ENCODE results near the gene NT5M. TPM values are rescaled to one million over a fixed set of nuclear protein-coding genes. Genes with fewer than 3 reads are reported as not detected.

NT5M gene
- total RNA-seq, 1 donor from 2014 or later = 5.8 TPM

DNA sequence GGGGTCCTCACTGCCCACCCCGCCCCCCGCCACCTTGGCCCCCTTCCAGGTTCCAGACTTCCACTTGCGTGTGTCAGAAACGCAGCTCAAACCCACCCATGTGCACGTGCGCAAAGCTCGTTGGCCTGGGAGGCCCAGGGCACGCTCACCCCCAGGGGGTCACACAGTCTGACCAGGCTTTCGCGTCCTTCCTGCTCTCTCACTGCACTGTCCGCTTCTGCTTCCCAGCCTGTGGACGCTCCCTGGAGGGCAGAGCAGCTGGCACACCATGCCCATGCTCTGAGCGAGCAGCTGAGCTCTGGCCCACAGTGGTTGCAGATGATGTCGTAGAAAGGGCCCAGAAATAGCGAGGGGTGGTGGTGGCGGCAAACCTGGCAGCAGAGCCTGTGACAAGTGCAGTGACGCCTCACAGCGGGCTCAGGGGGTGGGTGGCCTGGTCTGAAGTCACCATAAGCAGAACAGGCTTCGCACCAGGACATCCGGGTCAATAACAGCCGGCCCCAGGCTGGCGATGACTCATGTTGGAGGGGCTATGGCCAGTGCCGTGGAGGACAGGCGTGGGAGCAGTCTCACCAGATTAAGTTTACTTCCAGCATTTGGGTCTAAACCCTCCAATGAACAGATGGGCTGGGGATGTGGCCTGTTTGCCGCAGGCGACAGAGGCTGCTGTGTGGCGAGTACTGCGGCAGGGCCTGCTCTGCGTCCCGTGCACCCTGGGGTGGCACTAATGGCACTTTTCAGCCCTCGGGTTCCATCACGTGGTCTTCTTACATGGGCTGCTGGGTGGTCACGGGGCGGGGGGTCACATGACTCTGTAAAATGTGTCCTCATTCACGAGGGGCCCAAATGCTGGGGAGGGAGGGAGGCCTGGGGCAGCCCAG is 49.0 kb downstream of the NT5M start:
- Mint-ChIP-seq H3K4me1 (ENCODE audit: unreplicated experiment) (no peaks in the 10 kb centered on the region), H3K4me3 (ENCODE audit: unreplicated experiment) (no peak overlapping the region), H3K27me3 (ENCODE audit: unreplicated experiment) (peaks cover 1% of the 10 kb centered on the region), H3K9me3 (ENCODE audit: unreplicated experiment) (no peaks in the 10 kb centered on the region), H3K36me3 (ENCODE audit: low read depth, unreplicated experiment) (no peaks in the 10 kb centered on the region), H3K27ac (ENCODE audit: unreplicated experiment) (no peak overlapping the region)
- TF ChIP-seq, protein P1, sequence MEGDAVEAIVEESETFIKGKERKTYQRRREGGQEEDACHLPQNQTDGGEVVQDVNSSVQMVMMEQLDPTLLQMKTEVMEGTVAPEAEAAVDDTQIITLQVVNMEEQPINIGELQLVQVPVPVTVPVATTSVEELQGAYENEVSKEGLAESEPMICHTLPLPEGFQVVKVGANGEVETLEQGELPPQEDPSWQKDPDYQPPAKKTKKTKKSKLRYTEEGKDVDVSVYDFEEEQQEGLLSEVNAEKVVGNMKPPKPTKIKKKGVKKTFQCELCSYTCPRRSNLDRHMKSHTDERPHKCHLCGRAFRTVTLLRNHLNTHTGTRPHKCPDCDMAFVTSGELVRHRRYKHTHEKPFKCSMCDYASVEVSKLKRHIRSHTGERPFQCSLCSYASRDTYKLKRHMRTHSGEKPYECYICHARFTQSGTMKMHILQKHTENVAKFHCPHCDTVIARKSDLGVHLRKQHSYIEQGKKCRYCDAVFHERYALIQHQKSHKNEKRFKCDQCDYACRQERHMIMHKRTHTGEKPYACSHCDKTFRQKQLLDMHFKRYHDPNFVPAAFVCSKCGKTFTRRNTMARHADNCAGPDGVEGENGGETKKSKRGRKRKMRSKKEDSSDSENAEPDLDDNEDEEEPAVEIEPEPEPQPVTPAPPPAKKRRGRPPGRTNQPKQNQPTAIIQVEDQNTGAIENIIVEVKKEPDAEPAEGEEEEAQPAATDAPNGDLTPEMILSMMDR (IDR thresholded peaks at IDR 0.05; ENCODE audit: unreplicated experiment) = no peak
- no peak for DNase-seq (ENCODE audit: low spot score)

- H3K4me3 Mint-ChIP-seq (ENCODE audit: unreplicated experiment) = no peak overlapping the region
- no peaks in the 10 kb centered on the region for H3K36me3 Mint-ChIP-seq (ENCODE audit: low read depth, unreplicated experiment)
- H3K9me3 Mint-ChIP-seq (ENCODE audit: unreplicated experiment) = no peaks in the 10 kb centered on the region
- H3K4me1 Mint-ChIP-seq (ENCODE audit: unreplicated experiment) = no peaks in the 10 kb centered on the region
- H3K27ac Mint-ChIP-seq (ENCODE audit: unreplicated experiment) = no peak overlapping the region
- DNase-seq (ENCODE audit: low spot score) = no peak
- peaks cover 1% of the 10 kb centered on the region for H3K27me3 Mint-ChIP-seq (ENCODE audit: unreplicated experiment)
- TF ChIP-seq, protein P1 (IDR thresholded peaks at IDR 0.05; ENCODE audit: unreplicated experiment) = no peak
Measured at GRCh38 chr17:17352836-17353624, 49.9 kb downstream of the NT5M start.

DNA sequence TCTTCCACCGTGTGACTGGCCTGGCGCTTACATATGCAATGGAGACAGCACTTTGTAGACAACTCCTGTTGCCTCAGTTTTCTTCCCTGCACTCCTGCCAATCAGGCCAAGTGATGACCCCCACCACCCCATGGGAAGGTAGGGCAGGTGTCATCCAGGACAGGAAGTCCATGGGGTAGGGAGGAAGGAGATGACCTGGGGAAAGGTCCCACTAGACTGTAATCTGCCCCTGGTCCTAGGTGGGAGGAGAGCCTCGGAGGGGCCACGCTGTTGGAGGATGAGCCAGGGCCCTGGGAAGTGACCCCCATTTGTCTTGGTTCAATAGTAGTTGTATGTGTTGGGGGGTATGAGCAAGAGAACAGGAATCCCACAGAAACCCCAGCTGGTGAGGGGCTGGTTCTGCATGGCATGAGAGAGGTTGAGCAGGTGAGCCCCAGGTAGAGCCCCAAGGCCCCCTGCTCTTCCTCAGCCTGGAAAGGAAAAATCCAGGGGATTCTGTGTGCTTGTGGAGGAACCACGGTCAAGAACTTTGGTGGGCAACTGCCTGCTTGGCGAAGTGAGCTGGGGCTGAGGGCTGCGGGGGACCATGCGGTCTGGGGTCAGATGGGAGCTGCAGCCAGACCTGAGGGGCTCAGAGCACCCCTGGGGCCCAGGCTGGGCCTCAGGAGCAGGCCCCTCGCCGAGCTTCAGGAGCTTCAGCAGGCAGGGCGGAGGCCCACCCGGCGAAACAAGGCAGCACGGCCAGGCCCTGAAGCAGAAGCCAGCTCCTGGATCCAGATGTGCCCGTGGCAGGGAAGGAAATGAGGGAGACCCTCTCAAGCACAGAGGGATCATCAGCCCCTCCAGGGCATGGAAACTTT is 50.7 kb downstream of the NT5M start:
- TF ChIP-seq, protein P1 (IDR thresholded peaks at IDR 0.05; ENCODE audit: unreplicated experiment) = no peak
- H3K4me1 Mint-ChIP-seq (ENCODE audit: unreplicated experiment) = no peaks in the 10 kb centered on the region
- DNase-seq (ENCODE audit: low spot score) = no peak
- H3K36me3 Mint-ChIP-seq (ENCODE audit: low read depth, unreplicated experiment) = no peaks in the 10 kb centered on the region
- no peaks in the 10 kb centered on the region for H3K9me3 Mint-ChIP-seq (ENCODE audit: unreplicated experiment)
- peaks cover 1% of the 10 kb centered on the region for H3K27me3 Mint-ChIP-seq (ENCODE audit: unreplicated experiment)
- no peak overlapping the region for H3K4me3 Mint-ChIP-seq (ENCODE audit: unreplicated experiment)
- no peak overlapping the region for H3K27ac Mint-ChIP-seq (ENCODE audit: unreplicated experiment)

- no peaks in the 10 kb centered on the region for H3K4me1 Mint-ChIP-seq (ENCODE audit: unreplicated experiment)
- no peak overlapping the region for H3K27ac Mint-ChIP-seq (ENCODE audit: unreplicated experiment)
Measured at GRCh38 chr17:17354560-17355349, 51.6 kb downstream of the NT5M start.

More at GRCh38 chr17:17354560-17355349, 51.6 kb downstream of the NT5M start:
- no peak overlapping the region for H3K4me3 Mint-ChIP-seq (ENCODE audit: unreplicated experiment)
- H3K36me3 Mint-ChIP-seq (ENCODE audit: low read depth, unreplicated experiment) = no peaks in the 10 kb centered on the region
- peak; percentile 79 for DNase-seq (ENCODE audit: low spot score)
- H3K27me3 Mint-ChIP-seq (ENCODE audit: unreplicated experiment) = peaks cover 1% of the 10 kb centered on the region
- TF ChIP-seq, protein P1 (IDR thresholded peaks at IDR 0.05; ENCODE audit: unreplicated experiment) = peak; percentile 94
- no peaks in the 10 kb centered on the region for H3K9me3 Mint-ChIP-seq (ENCODE audit: unreplicated experiment)

All from endothelial cell (in vitro differentiated cells).